GM23338 (cell line): ENCODE data around the gene PAXX.

Experiments
- CTCF ChIP-seq, 2 experiments: fragments of 200-600 bp in 1 of 2; sonication (generic) in 1 of 2; conservative IDR thresholded peaks; 2 replicates each; pipeline versions ENCODE4 v1.5.1 to v1.6.1; 2016 to 2017; ENCODE audit warnings: antibody characterized with exemption in 2 of 2, low read depth in 2 of 2, mild to moderate bottlenecking in 2 of 2, moderate library complexity in 1 of 2
- EZH2 ChIP-seq: fragments of 200-600 bp; sonication (generic); IDR thresholded peaks from one replicate; pipeline ENCODE4 v1.8.0; 2017; ENCODE audit warnings: antibody characterized with exemption, mild to moderate bottlenecking, low read depth; ENCODE audit not compliant: unreplicated experiment
- POLR2AphosphoS5 ChIP-seq: IDR thresholded peaks from 2 replicates; pipeline ENCODE4 v1.6.1; 2016; ENCODE audit warnings: antibody characterized with exemption, low read depth

- TF ChIP-seq CTCF (conservative IDR thresholded peaks at IDR 0.05; ENCODE audit: low read depth in 2 of 2): no peak
- TF ChIP-seq POLR2AphosphoS5: no peak
- no peak for TF ChIP-seq EZH2
Measured at GRCh38 chr9:137007108-137007815, 15.0 kb downstream of the PAXX start.
